Measurements from ENCODE around the gene ST3GAL6. TPM values are rescaled to one million over a fixed set of nuclear protein-coding genes. Genes with fewer than 3 reads are reported as not detected.

The ST3GAL6 gene
- total RNA-seq, 1 experiment from 2014 or later, result 3.2 TPM

- Mint-ChIP-seq H3K4me1 (ENCODE audit: low read depth, unreplicated experiment) (peaks cover 7% of the 10 kb centered on the region), H3K4me3 (ENCODE audit: low read depth, unreplicated experiment) (no peak overlapping the region), H3K36me3 (ENCODE audit: insufficient read depth, unreplicated experiment) (peaks cover 9% of the 10 kb centered on the region), H3K27ac (ENCODE audit: unreplicated experiment) (no peak overlapping the region), H3K9me3 (ENCODE audit: low read depth, unreplicated experiment) (no peaks in the 10 kb centered on the region), H3K27me3 (ENCODE audit: unreplicated experiment) (peaks cover 16% of the 10 kb centered on the region)
- no peak for DNase-seq
- no TSS peak for BruUV-seq (replicated peaks)
- intact Hi-C loops (cut with micrococcal nuclease; ENCODE audit: unreplicated experiment), result no loop called here
- CTCF ChIA-PET, result no interaction called here
- no peak for TF ChIP-seq CTCF (IDR thresholded peaks at IDR 0.05; ENCODE audit: unreplicated experiment)
Measured at GRCh38 chr3:98727638-98728037, 35.5 kb upstream of the ST3GAL6 start.

GRCh38 chr3:98728672-98729071 is 34.5 kb upstream of the ST3GAL6 start:
- intact Hi-C loops (cut with micrococcal nuclease; ENCODE audit: unreplicated experiment), result no loop called here
- no peak overlapping the region for H3K4me3 Mint-ChIP-seq (ENCODE audit: low read depth, unreplicated experiment)
- peaks cover 7% of the 10 kb centered on the region for H3K4me1 Mint-ChIP-seq (ENCODE audit: low read depth, unreplicated experiment)
- no peak overlapping the region for H3K27ac Mint-ChIP-seq (ENCODE audit: unreplicated experiment)
- CTCF ChIA-PET, result interaction anchor here (0.6 kb wide), 1 partner anchor 167 kb away, joined by 9 read pairs; no protein-coding TSS in a partner anchor
- H3K9me3 Mint-ChIP-seq (ENCODE audit: low read depth, unreplicated experiment), result no peaks in the 10 kb centered on the region
- no peak for DNase-seq
- TF ChIP-seq CTCF (IDR thresholded peaks at IDR 0.05; ENCODE audit: unreplicated experiment), result no peak
- H3K27me3 Mint-ChIP-seq (ENCODE audit: unreplicated experiment), result peaks cover 9% of the 10 kb centered on the region
- H3K36me3 Mint-ChIP-seq (ENCODE audit: insufficient read depth, unreplicated experiment), result peaks cover 19% of the 10 kb centered on the region
- BruUV-seq (replicated peaks), result no TSS peak

GRCh38 chr3:98730338-98730737 is 32.8 kb upstream of the ST3GAL6 start:
- no peak for TF ChIP-seq CTCF (IDR thresholded peaks at IDR 0.05; ENCODE audit: unreplicated experiment)
- H3K36me3 Mint-ChIP-seq (ENCODE audit: insufficient read depth, unreplicated experiment), result peaks cover 19% of the 10 kb centered on the region
- intact Hi-C loops (cut with micrococcal nuclease; ENCODE audit: unreplicated experiment), result no loop called here
- no TSS peak for BruUV-seq (replicated peaks)
- DNase-seq, result peak; percentile 43
- peak overlapping the region; percentile 30 for H3K27ac Mint-ChIP-seq (ENCODE audit: unreplicated experiment)
- CTCF ChIA-PET, result interaction anchor here (0.6 kb wide), 1 partner anchor 1034 kb away, joined by 3 read pairs; no protein-coding TSS in a partner anchor
- peaks cover 7% of the 10 kb centered on the region for H3K4me1 Mint-ChIP-seq (ENCODE audit: low read depth, unreplicated experiment)
- H3K27me3 Mint-ChIP-seq (ENCODE audit: unreplicated experiment), result no peaks in the 10 kb centered on the region
- H3K4me3 Mint-ChIP-seq (ENCODE audit: low read depth, unreplicated experiment), result no peak overlapping the region
- H3K9me3 Mint-ChIP-seq (ENCODE audit: low read depth, unreplicated experiment), result no peaks in the 10 kb centered on the region

- no peak for TF ChIP-seq CTCF (IDR thresholded peaks at IDR 0.05; ENCODE audit: unreplicated experiment)
- no TSS peak for BruUV-seq (replicated peaks)
- Mint-ChIP-seq H3K9me3 (ENCODE audit: low read depth, unreplicated experiment) (no peaks in the 10 kb centered on the region), H3K27ac (ENCODE audit: unreplicated experiment) (peak overlapping the region; percentile 30), H3K36me3 (ENCODE audit: insufficient read depth, unreplicated experiment) (peaks cover 19% of the 10 kb centered on the region), H3K27me3 (ENCODE audit: unreplicated experiment) (peaks cover 5% of the 10 kb centered on the region), H3K4me3 (ENCODE audit: low read depth, unreplicated experiment) (no peak overlapping the region), H3K4me1 (ENCODE audit: low read depth, unreplicated experiment) (peaks cover 7% of the 10 kb centered on the region)
- CTCF ChIA-PET, result interaction anchor here (0.7 kb wide), 1 partner anchor 263 kb away, joined by 4 read pairs; no protein-coding TSS in a partner anchor
- intact Hi-C loops (cut with micrococcal nuclease; ENCODE audit: unreplicated experiment), result no loop called here
- no peak for DNase-seq
Measured at GRCh38 chr3:98730886-98731537, 32.1 kb upstream of the ST3GAL6 start.
